ENCODE results near the gene CCND1.
"Not testable (repeated sequence)": the region's sequence is repeated elsewhere in the genome, so short reads cannot be mapped to it uniquely, and the experiment has no call there.

Gene CCND1

DNA sequence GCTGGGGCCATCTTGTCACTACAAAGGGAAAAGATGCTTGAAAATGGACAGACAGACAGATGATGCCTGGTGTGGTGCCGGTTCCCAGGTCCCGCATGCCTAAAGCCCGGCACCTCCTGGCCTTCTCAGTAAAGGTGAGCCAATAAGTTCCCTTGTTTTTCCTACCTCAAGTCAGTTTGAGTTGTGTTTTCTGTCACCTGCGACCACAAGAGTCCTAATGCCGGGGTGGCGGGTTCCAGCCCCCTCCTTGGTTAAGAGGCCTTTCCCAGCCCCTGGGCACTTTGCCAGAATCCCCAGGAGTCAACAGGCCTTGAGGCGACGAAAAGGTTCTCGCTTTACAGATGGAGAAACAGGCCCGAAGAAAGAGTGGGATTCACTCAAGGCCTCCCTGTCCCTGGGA lies 53.8 kb downstream of the CCND1 start:
- TF ChIP-seq, protein P1, sequence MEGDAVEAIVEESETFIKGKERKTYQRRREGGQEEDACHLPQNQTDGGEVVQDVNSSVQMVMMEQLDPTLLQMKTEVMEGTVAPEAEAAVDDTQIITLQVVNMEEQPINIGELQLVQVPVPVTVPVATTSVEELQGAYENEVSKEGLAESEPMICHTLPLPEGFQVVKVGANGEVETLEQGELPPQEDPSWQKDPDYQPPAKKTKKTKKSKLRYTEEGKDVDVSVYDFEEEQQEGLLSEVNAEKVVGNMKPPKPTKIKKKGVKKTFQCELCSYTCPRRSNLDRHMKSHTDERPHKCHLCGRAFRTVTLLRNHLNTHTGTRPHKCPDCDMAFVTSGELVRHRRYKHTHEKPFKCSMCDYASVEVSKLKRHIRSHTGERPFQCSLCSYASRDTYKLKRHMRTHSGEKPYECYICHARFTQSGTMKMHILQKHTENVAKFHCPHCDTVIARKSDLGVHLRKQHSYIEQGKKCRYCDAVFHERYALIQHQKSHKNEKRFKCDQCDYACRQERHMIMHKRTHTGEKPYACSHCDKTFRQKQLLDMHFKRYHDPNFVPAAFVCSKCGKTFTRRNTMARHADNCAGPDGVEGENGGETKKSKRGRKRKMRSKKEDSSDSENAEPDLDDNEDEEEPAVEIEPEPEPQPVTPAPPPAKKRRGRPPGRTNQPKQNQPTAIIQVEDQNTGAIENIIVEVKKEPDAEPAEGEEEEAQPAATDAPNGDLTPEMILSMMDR (IDR thresholded peaks at IDR 0.05; ENCODE audit: borderline replicate concordance, control extremely low read depth, extremely low read depth, insufficient read depth, missing control alignments): no peak
- no peak for DNase-seq (ENCODE audit: low spot score)
- in situ Hi-C loops (cut with MboI; ENCODE audit: low sequenced_read_pairs, unreplicated experiment): loop anchor here (25.0 kb wide), 1 partner anchor 493 kb away; no protein-coding TSS in a partner anchor

DNA sequence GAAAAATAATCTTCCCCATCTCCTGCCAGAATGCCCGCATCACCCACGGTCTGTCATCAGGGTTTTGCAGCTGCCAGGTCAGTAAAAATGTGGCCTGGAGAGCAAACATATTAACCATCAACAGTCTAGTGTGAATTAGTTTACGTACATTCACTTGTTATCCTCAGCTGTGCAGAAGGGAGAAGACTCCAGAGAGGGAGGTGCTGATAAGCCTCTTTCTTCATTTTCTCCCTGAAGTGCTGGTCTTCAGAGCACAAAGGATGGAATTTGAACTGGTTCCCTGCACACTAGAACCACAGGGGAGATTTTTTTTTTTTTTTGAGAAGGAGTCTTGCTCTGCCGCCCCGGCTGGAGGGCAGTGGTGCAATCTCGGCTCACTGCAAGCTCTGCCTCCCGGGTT lies 54.6 kb downstream of the CCND1 start:
- TF ChIP-seq, protein P1 (IDR thresholded peaks at IDR 0.05; ENCODE audit: borderline replicate concordance, control extremely low read depth, extremely low read depth, insufficient read depth, missing control alignments): no peak
- no peak for DNase-seq (ENCODE audit: low spot score)
- in situ Hi-C loops (cut with MboI; ENCODE audit: low sequenced_read_pairs, unreplicated experiment): loop anchor here (25.0 kb wide), 1 partner anchor 492 kb away; no protein-coding TSS in a partner anchor

DNA sequence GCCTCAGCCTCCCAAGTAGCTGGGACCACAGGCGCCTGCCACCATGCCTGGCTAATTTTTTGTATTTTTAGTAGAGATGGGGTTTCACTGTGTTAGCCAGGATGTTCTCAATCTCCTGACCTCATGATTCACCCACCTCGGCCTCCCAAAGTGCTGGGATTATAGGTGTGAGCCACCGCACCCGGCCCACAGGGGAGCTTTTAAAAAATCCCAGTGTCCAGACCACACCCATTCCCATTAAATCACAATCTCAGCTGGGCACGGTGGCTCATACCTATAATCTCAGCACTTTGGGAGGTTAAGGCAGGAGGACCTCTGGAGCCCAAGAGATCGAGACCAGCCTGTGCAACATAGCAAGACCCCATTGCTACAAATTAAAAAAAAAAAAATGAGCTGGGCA lies 55.0 kb downstream of the CCND1 start:
- in situ Hi-C loops (cut with MboI; ENCODE audit: low sequenced_read_pairs, unreplicated experiment): loop anchor here (25.0 kb wide), 1 partner anchor 491 kb away; no protein-coding TSS in a partner anchor
- not testable (repeated sequence) for DNase-seq (ENCODE audit: low spot score)

DNA sequence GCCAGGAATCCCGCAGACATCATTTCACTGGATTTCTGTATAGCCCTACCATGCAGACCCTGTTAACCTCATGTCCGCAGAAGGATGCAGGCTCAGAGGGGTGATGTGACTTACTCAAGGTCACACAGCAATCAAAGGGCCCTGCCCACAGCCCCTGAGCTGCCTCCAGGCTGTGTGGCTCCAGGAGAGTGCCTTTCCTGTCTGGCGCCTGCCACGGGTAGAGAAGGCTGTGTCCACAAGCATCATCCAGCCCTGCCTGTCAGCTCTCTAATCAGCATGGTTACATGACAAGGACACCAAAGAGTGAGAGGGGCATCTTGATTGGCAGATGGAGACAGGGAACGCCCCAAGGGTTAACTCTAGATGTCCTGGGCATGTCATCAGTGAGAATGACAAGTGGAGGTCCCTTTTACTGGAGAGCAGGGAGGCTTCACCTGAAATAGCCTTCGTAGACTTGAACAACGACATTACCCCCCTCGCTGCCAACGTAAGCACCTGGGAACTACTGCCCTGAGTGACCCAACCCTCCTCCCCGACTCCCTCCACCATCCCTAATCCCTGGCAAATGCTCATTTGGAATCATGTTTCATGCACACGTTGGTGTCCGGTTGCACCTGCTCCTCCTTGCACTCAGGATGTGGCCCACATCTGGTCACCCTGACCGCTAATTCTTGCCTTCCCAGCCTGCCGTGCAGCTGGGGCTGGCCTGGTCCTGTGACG lies 56.0 kb downstream of the CCND1 start:
- TF ChIP-seq, protein P1 (IDR thresholded peaks at IDR 0.05; ENCODE audit: borderline replicate concordance, control extremely low read depth, extremely low read depth, insufficient read depth, missing control alignments): no peak
- in situ Hi-C loops (cut with MboI; ENCODE audit: low sequenced_read_pairs, unreplicated experiment): loop anchor here (25.0 kb wide), 1 partner anchor 490 kb away; no protein-coding TSS in a partner anchor
- no peak for DNase-seq (ENCODE audit: low spot score)

DNA sequence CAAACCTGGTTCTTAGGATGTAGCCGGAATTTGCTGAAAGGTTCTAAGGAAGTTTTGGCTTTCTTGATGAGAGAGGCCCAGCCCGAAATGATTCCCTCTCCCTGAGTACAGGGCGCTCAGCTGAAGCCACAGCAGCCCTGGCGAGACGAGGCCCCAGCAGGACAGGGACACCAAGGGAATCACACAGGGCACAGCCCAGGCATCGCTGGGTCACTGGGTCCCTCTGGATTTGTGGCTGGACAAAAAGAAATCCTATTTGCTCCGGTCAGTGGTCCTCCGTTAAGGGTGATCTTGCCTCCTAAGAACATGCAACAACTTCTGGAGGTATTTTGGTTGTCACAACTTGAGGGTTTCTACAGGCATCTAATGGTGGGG lies 56.5 kb downstream of the CCND1 start:
- in situ Hi-C loops (cut with MboI; ENCODE audit: low sequenced_read_pairs, unreplicated experiment): loop anchor here (25.0 kb wide), 1 partner anchor 490 kb away; no protein-coding TSS in a partner anchor
- TF ChIP-seq, protein P1 (IDR thresholded peaks at IDR 0.05; ENCODE audit: borderline replicate concordance, control extremely low read depth, extremely low read depth, insufficient read depth, missing control alignments): no peak
- no peak for DNase-seq (ENCODE audit: low spot score)

DNA sequence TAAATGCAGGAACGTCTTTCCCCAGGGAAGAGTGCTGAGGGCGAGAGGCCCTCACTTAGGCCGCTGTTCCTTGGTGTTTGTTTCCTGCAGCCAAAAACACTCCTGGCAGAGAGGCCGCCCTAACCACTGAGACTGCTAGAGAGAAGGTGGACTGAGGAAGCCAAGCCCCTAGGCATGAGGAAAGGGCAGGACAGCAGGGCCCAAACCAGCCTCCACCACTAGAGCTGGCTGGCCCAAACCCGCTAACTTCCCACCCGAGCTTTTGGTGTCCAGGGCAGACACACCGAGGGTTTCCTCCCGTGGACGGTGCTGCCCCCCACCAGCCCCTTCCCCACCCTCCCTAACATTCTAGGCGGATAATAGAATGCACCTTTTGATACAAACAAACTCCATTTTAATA lies 56.9 kb downstream of the CCND1 start:
- in situ Hi-C loops (cut with MboI; ENCODE audit: low sequenced_read_pairs, unreplicated experiment): loop anchor here (25.0 kb wide), 1 partner anchor 489 kb away; no protein-coding TSS in a partner anchor
- DNase-seq (ENCODE audit: low spot score): no peak

DNA sequence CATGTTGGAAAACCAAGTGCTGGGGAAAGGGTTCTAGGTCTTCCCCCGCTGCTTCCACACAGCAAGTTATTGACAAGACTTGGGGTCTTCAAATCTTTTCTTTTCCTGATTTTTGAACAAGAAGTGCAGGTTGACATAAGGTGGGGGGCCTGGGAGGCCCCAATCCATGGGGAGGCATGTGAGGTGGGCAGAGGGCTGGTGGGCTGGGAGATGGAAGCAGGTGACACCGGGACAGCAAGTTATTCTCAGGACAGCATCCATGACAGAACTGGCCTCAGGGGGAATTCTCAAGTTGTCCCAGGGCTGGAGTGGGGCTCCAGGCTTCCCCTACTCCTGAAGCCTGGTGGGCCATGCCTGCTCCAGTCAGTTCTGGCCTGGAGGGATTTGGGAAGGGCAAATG lies 57.4 kb downstream of the CCND1 start:
- TF ChIP-seq, protein P1 (IDR thresholded peaks at IDR 0.05; ENCODE audit: borderline replicate concordance, control extremely low read depth, extremely low read depth, insufficient read depth, missing control alignments): no peak
- in situ Hi-C loops (cut with MboI; ENCODE audit: low sequenced_read_pairs, unreplicated experiment): loop anchor here (25.0 kb wide), 1 partner anchor 489 kb away; no protein-coding TSS in a partner anchor
- DNase-seq (ENCODE audit: low spot score): no peak

More for the DNA sequence above, 56.9 kb downstream of the CCND1 start:
- TF ChIP-seq, protein P1 (IDR thresholded peaks at IDR 0.05; ENCODE audit: borderline replicate concordance, control extremely low read depth, extremely low read depth, insufficient read depth, missing control alignments): no peak
